HG03575 (cell line): ENCODE results near the gene UGT1A5.

Experiments used
- ATAC-seq: cut with Tn5 transposase; IDR thresholded peaks from one replicate; pipeline ENCODE4 v1.9.1; 2021; ENCODE audit not compliant: unreplicated experiment, insufficient number of reproducible peaks, low FRiP score; ENCODE audit errors: extremely low read depth

Gene UGT1A5

DNA sequence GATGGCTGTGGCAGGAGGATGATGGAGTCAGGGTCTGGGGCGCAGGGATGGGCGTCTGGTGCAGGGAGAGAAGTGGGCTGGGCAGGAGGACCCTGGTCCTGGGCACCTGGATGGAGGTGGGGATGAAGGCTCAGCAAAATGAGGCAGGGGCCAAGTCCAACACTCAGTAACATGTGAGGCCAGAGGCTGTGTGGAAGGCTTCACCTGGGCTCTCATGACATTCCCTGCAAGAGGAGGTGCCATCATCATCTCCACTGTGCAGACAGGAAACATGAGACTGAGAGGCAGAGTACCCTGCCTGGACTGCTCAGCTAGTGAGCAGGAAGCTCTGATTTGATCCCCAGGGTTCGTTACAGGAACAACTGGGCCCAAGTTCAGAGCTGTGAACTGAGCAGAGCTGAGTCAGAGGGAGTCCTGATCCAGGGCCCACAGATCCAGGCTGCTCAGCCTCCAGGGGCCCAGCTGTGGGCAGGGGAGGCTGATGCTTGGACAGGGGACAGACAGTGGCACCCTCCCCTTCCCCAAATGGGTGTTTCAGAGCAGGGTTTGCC is 104.7 kb downstream of the UGT1A5 start:
- no peak for ATAC-seq

DNA sequence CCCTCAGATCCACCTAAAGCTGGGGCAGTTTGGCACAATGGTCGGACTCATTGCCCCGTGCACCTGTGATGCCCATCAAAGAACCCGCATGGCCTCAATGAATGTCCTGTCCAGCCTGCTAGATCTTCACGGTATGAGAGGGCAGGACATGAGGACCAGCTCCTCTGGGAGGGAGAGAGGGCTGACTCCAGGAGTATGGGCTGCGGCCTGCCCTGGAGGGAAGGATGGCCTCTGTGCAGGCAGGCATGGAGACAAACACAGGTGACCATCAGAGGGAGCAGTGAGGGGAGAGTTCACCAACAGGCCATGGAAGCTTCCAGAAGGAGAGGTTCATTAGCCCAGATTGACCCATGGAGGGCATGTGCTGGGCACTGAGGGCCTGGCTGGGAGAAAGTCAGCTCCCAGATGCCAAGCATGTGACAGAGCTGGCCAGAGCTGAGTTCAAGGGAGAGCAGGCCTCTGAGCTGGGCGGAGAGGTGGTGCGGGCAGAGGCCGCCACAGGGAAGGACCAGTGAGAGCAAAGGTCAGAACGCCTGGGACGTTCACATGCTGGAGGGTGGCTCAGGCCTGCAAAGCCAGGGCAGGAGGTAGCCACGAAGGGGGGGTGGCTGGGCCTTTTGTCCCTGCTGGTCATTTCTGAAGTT is 105.4 kb downstream of the UGT1A5 start:
- no peak for ATAC-seq

DNA sequence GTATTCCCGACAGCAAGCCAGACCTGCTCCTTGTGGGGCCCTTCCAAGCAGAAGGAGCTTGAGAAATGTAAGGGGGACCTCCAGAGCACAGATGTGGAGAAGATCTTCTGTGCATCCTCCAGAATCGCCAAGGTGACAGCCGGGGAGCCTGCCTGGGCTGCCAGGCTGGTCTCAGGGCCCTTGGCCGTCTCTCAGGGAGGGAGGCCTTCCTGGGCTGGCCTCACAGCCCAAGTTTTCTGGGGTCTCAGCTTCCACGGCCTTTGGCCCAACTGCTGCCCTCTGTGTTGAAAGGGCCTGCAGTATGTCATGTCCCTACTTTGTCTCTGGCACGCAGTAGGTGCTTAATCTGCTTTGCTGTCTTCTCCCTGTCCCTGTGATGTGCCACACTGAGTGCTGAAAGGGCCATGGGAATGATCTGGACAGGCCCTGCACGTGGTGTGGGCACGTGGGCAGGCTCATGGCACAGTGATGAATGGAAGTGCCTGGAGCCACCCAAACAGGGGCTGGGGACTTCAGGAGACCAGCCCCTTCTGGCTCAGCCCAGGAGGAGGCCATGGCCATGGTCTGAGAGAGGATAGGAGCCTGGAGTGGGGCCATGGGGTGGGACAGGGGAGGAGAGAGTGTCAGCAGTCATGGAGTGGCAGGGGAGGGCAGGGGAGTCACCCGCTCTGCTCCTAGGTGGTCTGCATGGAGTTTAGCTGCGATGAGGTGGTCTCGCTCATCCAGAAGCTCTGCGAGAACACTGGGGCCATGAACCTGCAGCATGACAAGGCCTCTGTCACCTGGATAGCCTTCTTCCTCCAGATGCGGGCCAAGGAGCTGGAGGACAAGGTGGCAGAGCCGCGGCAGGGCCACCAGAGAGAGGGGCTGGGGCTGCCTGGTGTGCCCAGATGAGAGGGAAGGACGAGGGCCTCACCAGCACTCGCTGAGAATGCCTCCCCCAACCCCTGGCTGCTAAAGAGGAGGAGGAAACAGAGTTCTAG is 106.2 kb downstream of the UGT1A5 start:
- no peak for ATAC-seq

DNA sequence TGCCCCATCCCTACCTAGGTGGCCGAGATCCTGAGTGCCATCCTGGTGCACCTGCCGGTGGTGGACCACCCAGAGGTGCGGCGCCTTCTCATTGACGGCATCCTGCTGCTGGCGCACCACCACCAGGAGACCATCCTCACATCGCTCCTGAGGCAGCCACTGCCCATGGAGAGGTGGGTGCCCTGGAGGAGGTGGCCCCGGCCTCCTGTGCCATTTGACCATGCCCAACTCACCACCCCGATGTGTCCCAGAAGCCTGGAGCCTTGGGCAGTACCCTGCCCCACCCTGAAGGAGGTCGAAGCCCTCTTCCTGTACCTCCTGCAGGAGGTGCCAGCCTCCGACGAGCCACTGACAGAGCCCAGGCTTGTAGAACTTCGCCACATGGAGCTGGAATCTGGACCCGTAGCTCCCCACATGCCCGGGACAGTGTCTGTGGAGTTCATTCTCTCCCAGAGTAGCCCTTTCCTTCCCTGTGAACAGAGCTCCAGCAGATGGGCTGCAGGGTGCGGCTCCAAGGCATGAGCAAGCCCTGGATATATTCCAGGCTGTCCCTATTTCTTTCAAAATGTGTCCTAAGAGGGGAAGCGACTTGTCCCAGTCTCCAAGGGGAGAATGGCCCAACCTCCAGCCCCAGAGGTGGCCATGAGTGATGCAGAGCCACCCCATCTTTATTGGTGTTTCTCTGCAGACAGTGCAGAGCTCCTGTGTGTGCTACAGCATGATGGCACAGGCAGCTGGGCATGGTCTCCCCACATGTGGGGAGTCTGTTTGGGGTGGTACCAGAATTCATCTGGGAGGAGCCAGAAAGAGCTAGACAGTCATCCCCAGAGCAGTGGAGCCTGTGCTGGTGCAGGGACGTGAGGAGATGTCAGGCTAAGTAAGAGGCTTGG is 107.4 kb downstream of the UGT1A5 start:
- ATAC-seq: no peak

DNA sequence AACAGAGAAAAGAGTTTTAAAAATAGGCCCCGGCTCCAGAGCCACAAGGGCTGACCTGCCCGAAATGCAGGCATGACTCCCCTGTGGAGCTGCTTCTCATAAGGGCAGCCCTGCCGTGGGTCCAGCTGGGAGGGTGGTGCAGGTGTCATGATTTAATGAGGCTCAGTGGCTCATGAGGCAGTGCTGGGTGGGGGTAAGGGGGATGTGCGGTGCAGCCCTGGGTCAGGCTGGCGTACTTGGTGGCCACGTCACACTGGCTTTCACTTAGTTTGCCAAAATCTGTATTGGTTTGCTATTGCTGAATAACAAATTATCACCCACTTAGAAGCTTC is 108.0 kb downstream of the UGT1A5 start:
- ATAC-seq: no peak

DNA sequence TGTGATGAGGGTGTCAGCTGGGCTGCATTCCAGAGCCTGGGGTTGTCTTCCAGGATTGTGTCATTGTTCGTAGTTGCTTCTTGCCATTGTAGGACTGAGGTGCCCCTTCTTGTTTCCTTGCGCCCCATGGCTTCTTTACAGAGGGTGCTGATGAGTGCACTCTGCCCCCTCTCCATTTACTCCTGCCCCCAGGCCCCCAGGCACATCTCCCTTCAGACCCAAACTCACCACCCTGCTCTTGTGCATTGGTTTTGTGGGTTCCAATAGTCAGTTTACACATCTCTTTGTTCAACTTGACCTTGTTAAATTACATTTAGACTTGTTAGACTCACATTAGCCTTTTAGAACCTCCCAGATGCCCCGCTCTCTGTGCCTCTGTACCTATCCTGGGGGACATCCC is 108.5 kb downstream of the UGT1A5 start:
- no peak for ATAC-seq

DNA sequence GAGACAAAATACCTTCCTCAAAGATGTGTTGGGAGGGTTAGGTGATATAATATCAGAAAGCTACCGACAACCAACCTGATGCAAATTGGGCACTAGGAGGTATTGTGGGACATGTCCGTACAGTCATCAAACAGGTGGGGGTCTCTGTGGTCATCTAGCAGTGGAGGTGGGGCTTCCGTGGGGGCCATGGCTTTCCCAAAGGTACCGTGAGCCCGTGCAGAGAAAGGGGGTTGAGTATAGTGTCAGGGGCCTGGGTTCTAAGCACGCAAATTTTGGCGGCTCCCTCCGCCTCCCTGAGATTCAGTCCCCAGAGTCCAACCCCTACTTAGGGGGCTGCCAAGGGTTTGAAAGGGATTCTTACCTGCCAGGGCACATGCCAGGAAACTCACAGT is 109.0 kb downstream of the UGT1A5 start:
- no peak for ATAC-seq

DNA sequence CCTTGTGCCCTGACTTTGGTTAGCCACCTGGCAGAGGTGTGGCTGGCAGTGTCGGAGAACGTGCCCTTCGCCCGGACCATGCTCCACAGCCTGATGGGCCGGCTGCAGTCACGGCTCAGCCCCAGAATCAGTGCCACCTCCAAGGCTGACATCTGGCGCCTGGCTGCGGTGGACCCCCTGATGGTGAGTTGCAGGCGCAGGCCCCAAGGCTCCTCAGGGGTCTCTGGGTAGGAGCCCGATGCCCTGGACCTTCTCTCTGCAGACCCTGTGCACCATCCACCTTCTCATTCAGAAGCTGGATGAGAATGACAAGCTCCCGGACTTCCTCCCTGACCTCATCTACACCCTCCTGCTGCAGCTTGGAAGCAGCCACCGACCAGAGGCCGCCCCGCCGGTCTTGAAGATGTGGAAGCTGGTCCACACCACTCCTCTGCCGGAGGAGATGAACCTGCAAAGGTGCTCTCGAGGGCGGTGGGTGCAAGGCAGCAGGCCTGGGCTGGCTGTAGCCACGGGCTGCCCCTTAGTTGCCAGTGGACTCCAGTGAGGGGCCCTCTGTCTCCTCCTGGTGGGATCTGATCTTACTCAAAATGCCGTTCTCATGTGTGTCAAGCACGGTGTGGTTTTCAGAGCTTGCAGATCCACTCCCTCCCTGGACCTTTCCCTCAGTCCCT is 109.5 kb downstream of the UGT1A5 start:
- ATAC-seq: no peak
